IMR-90 (cell line): Measurements from ENCODE around the gene MAVS. TPM values are rescaled to one million over a fixed set of nuclear protein-coding genes. Genes with fewer than 3 reads are reported as not detected.

ENCODE experiments used
- ATAC-seq: fragments of 200-7000 bp; cut with Tn5 transposase; 2 replicates; pipeline ENCODE4 v1.9.1; 2020; ENCODE audit warnings: low read depth, mild to moderate bottlenecking, moderate library complexity
- BruUV-seq: library from RNA; stranded (reverse); fragments of 400-500 nt; replicated peaks from 2 replicates; lab custom pipeline; 2021; lab: Mats Ljungman, UMichigan
- CTCF ChIA-PET: fragments of 300-600 bp; formaldehyde crosslinking; extraction: SDS; loops from one replicate; lab custom pipeline; 2021; ENCODE audit warnings: antibody characterized with exemption; lab: Yijun Ruan, JAX
- POLR2A ChIA-PET: fragments of 300-600 bp; sonication (Branson Sonifier 250); formaldehyde crosslinking; loops from one replicate; lab custom pipeline; 2022; ENCODE audit warnings: antibody characterized with exemption; ENCODE audit not compliant: unreplicated experiment; lab: Charles Lee
- DNase-seq: peaks from one replicate; pipeline ENCODE4 v3.0.0; 2013
- H2AFZ ChIP-seq: replicated peaks from 2 replicates; pipeline ENCODE3; 2013; ENCODE audit warnings: low read length, mild to moderate bottlenecking; ENCODE audit not compliant: poor library complexity
- H2AK5ac ChIP-seq: 2 replicates; pipeline ENCODE4 v1.6.1; 2013; ENCODE audit warnings: low read depth, low read length, inconsistent platforms
- H2AK9ac ChIP-seq: replicated peaks from 2 replicates; pipeline ENCODE3; 2013; ENCODE audit warnings: mild to moderate bottlenecking, low read depth, low read length, moderate library complexity; ENCODE audit not compliant: poor library complexity
- H2BK120ac ChIP-seq: 2 replicates; pipeline ENCODE4 v1.6.1; 2013; ENCODE audit warnings: low read depth, low read length, inconsistent platforms
- H2BK15ac ChIP-seq: 3 replicates; pipeline ENCODE4 v1.6.1; 2013; ENCODE audit warnings: low read depth, low read length, inconsistent platforms
- H2BK20ac ChIP-seq: 2 replicates; pipeline ENCODE4 v1.6.1; 2013; ENCODE audit warnings: low read depth, mild to moderate bottlenecking, inconsistent platforms, low read length, moderate library complexity
- H2BK5ac ChIP-seq: 2 replicates; pipeline ENCODE4 v1.6.1; 2013; ENCODE audit warnings: mild to moderate bottlenecking, low read depth, low read length, inconsistent platforms; ENCODE audit not compliant: poor library complexity, severe bottlenecking
- H3K14ac ChIP-seq: replicated peaks from 2 replicates; pipeline ENCODE4 v1.6.1; 2013; ENCODE audit warnings: low read depth, low read length, inconsistent platforms
- H3K18ac ChIP-seq: 2 replicates; pipeline ENCODE4 v1.6.1; 2013; ENCODE audit warnings: low read depth, low read length, control low read depth
- H3K23ac ChIP-seq: 2 replicates; pipeline ENCODE4 v1.6.1; 2013; ENCODE audit warnings: low read depth, low read length, inconsistent platforms
- H3K27ac ChIP-seq: 2 replicates; pipeline ENCODE4 v1.5.1; 2013; ENCODE audit warnings: mild to moderate bottlenecking, control low read depth, low read length; ENCODE audit not compliant: insufficient read depth
- H3K27me3 ChIP-seq: 2 replicates; pipeline ENCODE4 v1.6.1; 2013; ENCODE audit warnings: low read length; ENCODE audit not compliant: control insufficient read depth, insufficient read depth
- H3K36me3 ChIP-seq: 2 replicates; pipeline ENCODE4 v1.6.1; 2013; ENCODE audit warnings: low read length, mixed read lengths; ENCODE audit not compliant: control insufficient read depth, insufficient read depth
- H3K4ac ChIP-seq: 2 replicates; pipeline ENCODE4 v1.6.1; 2013; ENCODE audit warnings: low read depth, low read length, inconsistent platforms
- H3K4me1 ChIP-seq: 2 replicates; pipeline ENCODE4 v1.6.1; 2013; ENCODE audit warnings: low read length, mixed read lengths; ENCODE audit not compliant: control insufficient read depth, insufficient read depth
- H3K4me2 ChIP-seq: 2 replicates; pipeline ENCODE4 v1.6.1; 2013; ENCODE audit warnings: low read depth, mild to moderate bottlenecking, control low read depth, low read length, moderate library complexity
- H3K4me3 ChIP-seq: 2 replicates; pipeline ENCODE4 v1.5.1; 2013; ENCODE audit warnings: low read depth, mild to moderate bottlenecking, control low read depth, low read length, moderate library complexity; ENCODE audit not compliant: insufficient read depth
- H3K56ac ChIP-seq: 2 replicates; pipeline ENCODE4 v1.6.1; 2013; ENCODE audit warnings: low read length, inconsistent platforms; ENCODE audit not compliant: insufficient read depth; ENCODE audit errors: extremely low read depth
- H3K79me1 ChIP-seq, 2 experiments: 2 replicates each; pipeline ENCODE4 v1.6.1; 2013; ENCODE audit warnings: low read length in 2 of 2, inconsistent platforms in 1 of 2, low read depth in 1 of 2
- H3K9ac ChIP-seq: 2 replicates; pipeline ENCODE4 v1.6.1; 2013; ENCODE audit warnings: low read depth, low read length, control low read depth
- H3K9me1 ChIP-seq: 2 replicates; pipeline ENCODE4 v1.6.1; 2013; ENCODE audit warnings: low read length, inconsistent platforms; ENCODE audit not compliant: insufficient read depth
- H3K9me3 ChIP-seq: 2 replicates; pipeline ENCODE4 v1.6.1; 2013; ENCODE audit warnings: low read length; ENCODE audit not compliant: control insufficient read depth, insufficient read depth
- H4K20me1 ChIP-seq: 2 replicates; pipeline ENCODE4 v1.6.1; 2013; ENCODE audit warnings: low read length, inconsistent platforms; ENCODE audit not compliant: insufficient read depth
- H4K5ac ChIP-seq: 2 replicates; pipeline ENCODE4 v1.6.1; 2013; ENCODE audit warnings: mild to moderate bottlenecking, low read depth, low read length, control low read depth
- H4K8ac ChIP-seq, 2 experiments: 2 replicates each; pipeline ENCODE4 v1.6.1; 2013; ENCODE audit warnings: low read depth in 2 of 2, low read length in 2 of 2, control low read depth in 1 of 2, inconsistent platforms in 1 of 2
- H4K91ac ChIP-seq: 2 replicates; pipeline ENCODE4 v1.6.1; 2013; ENCODE audit warnings: low read depth, low read length, inconsistent platforms; ENCODE audit not compliant: insufficient read depth
- BHLHE40 ChIP-seq: fragments of 150-350 bp; IDR thresholded peaks from 2 replicates; pipeline ENCODE4 v1.6.1; 2016; ENCODE audit warnings: mild to moderate bottlenecking, low read depth, low read length
- CEBPB ChIP-seq: IDR thresholded peaks from 2 replicates; pipeline ENCODE4 v1.6.1; 2012; ENCODE audit warnings: low read depth, low read length, improper control_type of control experiment
- FOS ChIP-seq: fragments of 150-350 bp; IDR thresholded peaks from 2 replicates; pipeline ENCODE4 v1.6.1; 2016; ENCODE audit warnings: low read depth, low read length
- MAFK ChIP-seq: IDR thresholded peaks from 2 replicates; pipeline ENCODE4 v1.6.1; 2012; ENCODE audit warnings: low read depth, low read length, improper control_type of control experiment
- MAZ ChIP-seq: IDR thresholded peaks from 2 replicates; pipeline ENCODE4 v1.6.1; 2012; ENCODE audit warnings: low read depth, mild to moderate bottlenecking, low read length, improper control_type of control experiment, moderate library complexity, borderline replicate concordance
- MXI1 ChIP-seq: IDR thresholded peaks from 2 replicates; pipeline ENCODE4 v1.6.1; 2012; ENCODE audit warnings: low read depth, mild to moderate bottlenecking, low read length, moderate library complexity, borderline replicate concordance
- NFE2L2 ChIP-seq: fragments of 150-350 bp; IDR thresholded peaks from 2 replicates; pipeline ENCODE4 v1.6.1; 2016; ENCODE audit warnings: low read depth, mild to moderate bottlenecking, low read length
- POLR2A ChIP-seq: IDR thresholded peaks from 2 replicates; pipeline ENCODE4 v1.6.1; 2012; ENCODE audit warnings: mild to moderate bottlenecking, low read depth, low read length
- RAD21 ChIP-seq: IDR thresholded peaks from 2 replicates; pipeline ENCODE4 v1.6.1; 2012; ENCODE audit warnings: low read length, improper control_type of control experiment
- RCOR1 ChIP-seq: IDR thresholded peaks from 2 replicates; pipeline ENCODE4 v1.6.1; 2012; ENCODE audit warnings: mild to moderate bottlenecking, low read length, improper control_type of control experiment; ENCODE audit not compliant: insufficient replicate concordance
- RFX5 ChIP-seq: IDR thresholded peaks from 2 replicates; pipeline ENCODE4 v1.8.0; 2012; ENCODE audit warnings: low read depth, mild to moderate bottlenecking, low read length, moderate library complexity
- WGBS, 2 experiments: methylation state at CpG; one replicate each; pipeline versions ENCODE4 v1.1.5 to v1.1.7; 2013; ENCODE audit warnings: missing lambda C conversion rate in 2 of 2; ENCODE audit not compliant: insufficient read length in 1 of 2; ENCODE audit errors: extremely low coverage in 2 of 2; 5-methylcytosine and 5-hydroxymethylcytosine counted together
- dilution Hi-C: fragments of 300-500 bp; cut with HindIII; formaldehyde crosslinking; loops from one replicate; pipeline ENCODE4 v1.14.3; 2018; ENCODE audit warnings: low sequenced_read_pairs; ENCODE audit not compliant: unreplicated experiment
- in situ Hi-C: fragments of 300-500 bp; cut with MboI; formaldehyde crosslinking; loops from 3 replicates; pipeline ENCODE4 v1.14.3; 2019; ENCODE audit warnings: low sequenced_read_pairs, inconsistent platforms, mixed read lengths
- intact Hi-C: fragments of 100-400 bp; cut with micrococcal nuclease; formaldehyde crosslinking; loops from 2 replicates; pipeline ENCODE4 v1.10.0; 2022
- polyA plus RNA-seq, 3 experiments: library from polyadenylated mRNA; depleted of rRNA; stranded (reverse); fragments of >200 nt; gene quantifications; 2 replicates each; pipeline ENCODE4 v1.2.3, GENCODE V29; 2012; ENCODE audit warnings: low replicate concordance in 1 of 3
- total RNA-seq: library from RNA; depleted of rRNA; stranded (reverse); fragments of >200 nt; gene quantifications from 2 replicates; pipeline ENCODE4 v1.2.3, GENCODE V29; 2012
- TF ChIP-seq, protein P1 (sequence below): fragments of 150-350 bp; IDR thresholded peaks from 2 replicates; pipeline ENCODE4 v1.6.1; 2017; ENCODE audit warnings: mild to moderate bottlenecking, antibody characterized with exemption, low read length, low read depth

The MAVS gene
- total and polyA plus RNA-seq, 2 of the 4 experiments (the other 2 are of a cell fraction), result 10.4 to 15.6 TPM

DNA sequence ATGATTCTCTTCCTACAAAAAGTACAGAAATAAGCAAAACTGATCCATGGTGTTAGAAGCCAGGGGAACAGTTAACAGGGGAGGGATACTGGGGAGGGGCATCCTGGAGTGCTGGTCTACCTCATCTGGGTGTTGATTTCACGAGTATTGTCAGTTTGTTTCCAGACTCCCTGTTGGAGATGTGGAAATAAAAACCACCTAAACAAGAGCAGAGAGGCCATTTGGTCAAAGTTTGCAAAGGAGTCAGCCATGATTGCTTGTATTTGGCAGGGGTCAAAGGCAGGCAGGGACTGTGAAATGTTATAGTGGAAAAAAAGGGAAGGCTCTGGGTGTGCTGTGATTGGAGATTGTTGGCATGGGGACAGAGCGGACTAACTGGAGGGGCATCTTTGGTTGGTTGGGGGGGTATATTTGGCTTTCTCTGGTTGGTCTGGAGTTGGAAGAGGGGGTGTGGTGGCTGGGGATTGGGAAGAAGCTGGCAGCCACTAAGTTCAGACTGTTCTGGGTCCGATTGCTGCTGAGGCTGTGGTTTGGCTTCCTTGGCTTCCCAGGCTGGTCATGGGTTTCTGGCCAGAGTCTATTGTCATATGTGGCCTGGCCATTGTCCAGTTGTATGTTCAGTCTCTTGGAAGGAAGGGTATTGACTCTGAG is 27.7 kb downstream of the MAVS start:
- no peak for TF ChIP-seq MXI1
- no peak for TF ChIP-seq RFX5
- no peak for TF ChIP-seq RAD21
- no peak for TF ChIP-seq CEBPB
- TF ChIP-seq POLR2A, result no peak
- TF ChIP-seq NFE2L2, result no peak
- no peak for TF ChIP-seq RCOR1
- TF ChIP-seq MAZ, result no peak
- TF ChIP-seq FOS, result no peak
- TF ChIP-seq, protein P1, sequence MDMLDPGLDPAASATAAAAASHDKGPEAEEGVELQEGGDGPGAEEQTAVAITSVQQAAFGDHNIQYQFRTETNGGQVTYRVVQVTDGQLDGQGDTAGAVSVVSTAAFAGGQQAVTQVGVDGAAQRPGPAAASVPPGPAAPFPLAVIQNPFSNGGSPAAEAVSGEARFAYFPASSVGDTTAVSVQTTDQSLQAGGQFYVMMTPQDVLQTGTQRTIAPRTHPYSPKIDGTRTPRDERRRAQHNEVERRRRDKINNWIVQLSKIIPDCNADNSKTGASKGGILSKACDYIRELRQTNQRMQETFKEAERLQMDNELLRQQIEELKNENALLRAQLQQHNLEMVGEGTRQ, result no peak
- TF ChIP-seq MAFK, result no peak
- no peak for TF ChIP-seq BHLHE40
- no peak overlapping the region for H3K9ac ChIP-seq
- no peak overlapping the region for H2BK5ac ChIP-seq
- no peak for ATAC-seq
- no peak overlapping the region for H3K14ac ChIP-seq
- H3K27ac ChIP-seq, result no peak overlapping the region
- in situ Hi-C loops, result no loop called here
- peaks cover 24% of the 10 kb centered on the region for H3K9me1 ChIP-seq
- ChIA-PET POLR2A (no interaction called here), CTCF (no interaction called here)
- no peak overlapping the region for H2BK20ac ChIP-seq
- dilution Hi-C loops, result no loop called here
- no peaks in the 10 kb centered on the region for H3K27me3 ChIP-seq
- no peak overlapping the region for H3K18ac ChIP-seq
- no peak overlapping the region for H2BK120ac ChIP-seq
- H3K36me3 ChIP-seq, result peaks cover 34% of the 10 kb centered on the region
- peaks cover 25 to 73% of the 10 kb centered on the region in 2 experiments for H3K79me1 ChIP-seq
- no peak overlapping the region for H4K8ac ChIP-seq
- H3K4me2 ChIP-seq, result no peak overlapping the region
- H3K4me3 ChIP-seq, result no peak overlapping the region
- no peak overlapping the region for H3K23ac ChIP-seq
- H3K56ac ChIP-seq, result no peak overlapping the region
- H3K4me1 ChIP-seq, result no peaks in the 10 kb centered on the region
- no CpG with 5 or more reads among the region's 3 CpGs for WGBS, 2 experiments
- H2AK5ac ChIP-seq, result no peak overlapping the region
- H3K4ac ChIP-seq, result no peak overlapping the region
- no TSS peak for BruUV-seq
- no peak for DNase-seq
- H4K20me1 ChIP-seq, result peaks cover 9% of the 10 kb centered on the region; the same call in 1 of the 2 replicates
- no peak overlapping the region for H4K5ac ChIP-seq
- H4K91ac ChIP-seq, result no peak overlapping the region
- no peak overlapping the region for H2AFZ ChIP-seq
- no peak overlapping the region for H2AK9ac ChIP-seq
- no peak overlapping the region for H2BK15ac ChIP-seq
- intact Hi-C loops, result no loop called here
- no peaks in the 10 kb centered on the region for H3K9me3 ChIP-seq
